Fibroblast of skin of right quadriceps (primary cell): ENCODE data around the gene ACAD8.

Experiments
- DNase-seq: peaks from one replicate; pipeline ENCODE4 v3.0.0-alpha.2; 2013

ACAD8 gene

GRCh38 chr11:134293119-134294113 lies 40.0 kb downstream of the ACAD8 start:
- DNase-seq, result no peak

- no peak for DNase-seq
Observed at GRCh38 chr11:134294664-134295063, 41.3 kb downstream of the ACAD8 start.

GRCh38 chr11:134312223-134312622 lies 58.9 kb downstream of the ACAD8 start:
- no peak for DNase-seq

- DNase-seq, result no peak
Observed at GRCh38 chr11:134312807-134313206, 59.4 kb downstream of the ACAD8 start.

GRCh38 chr11:134313379-134313778 lies 60.0 kb downstream of the ACAD8 start:
- no peak for DNase-seq

GRCh38 chr11:134313821-134314607 lies 60.6 kb downstream of the ACAD8 start:
- no peak for DNase-seq
